Hepatocyte (in vitro differentiated cells): ENCODE results near the gene AVPR2.

Experiments used
- CTCF ChIP-seq: fragments of 200-600 bp; sonication (generic); IDR thresholded peaks from 2 replicates; pipeline ENCODE4 v1.5.1; 2016; ENCODE audit warnings: antibody characterized with exemption, mild to moderate bottlenecking; ENCODE audit not compliant: poor library complexity
- EZH2 ChIP-seq: fragments of 200-600 bp; sonication (generic); IDR thresholded peaks from 2 replicates; pipeline ENCODE4 v1.6.1; 2016; ENCODE audit warnings: antibody characterized with exemption, mild to moderate bottlenecking, borderline replicate concordance
- EZH2phosphoT487 ChIP-seq: fragments of 200-600 bp; sonication (generic); IDR thresholded peaks from one replicate; pipeline ENCODE4 v1.6.1; 2018; ENCODE audit warnings: antibody characterized with exemption, mild to moderate bottlenecking, low read depth, moderate library complexity; ENCODE audit not compliant: unreplicated experiment, severe bottlenecking

GRCh38 chrX:153925387-153925738 lies 20.9 kb downstream of the AVPR2 start:
- TF ChIP-seq CTCF, result no peak
- no peak for TF ChIP-seq EZH2
- no peak for TF ChIP-seq EZH2phosphoT487
